Transverse colon (tissue), 4 donors: ENCODE data around the gene TSC22D4. TPM values are rescaled to one million over a fixed set of nuclear protein-coding genes. Genes with fewer than 3 reads are reported as not detected.

ENCODE experiments used
- DNase-seq: peaks from one replicate; pipeline ENCODE4 v3.0.0-alpha.2; 2019
- H3K27ac ChIP-seq, 4 donors: fragments of 200-600 bp; sonication (generic); 2 replicates each; pipeline ENCODE4 v1.5.1; 2016 to 2018; ENCODE audit warnings: inconsistent platforms in 4 of 4
- H3K27me3 ChIP-seq: fragments of 200-600 bp; sonication (generic); 2 replicates; pipeline ENCODE4 v1.5.1; 2017; ENCODE audit warnings: inconsistent platforms
- H3K36me3 ChIP-seq, 4 donors: fragments of 200-600 bp; sonication (generic); 2 replicates each; pipeline ENCODE4 v1.5.1; 2017 to 2019; ENCODE audit warnings: inconsistent platforms in 4 of 4
- H3K4me1 ChIP-seq, 4 donors: fragments of 200-600 bp; sonication (generic); 2 replicates each; pipeline ENCODE4 v1.5.1; 2017 to 2020; ENCODE audit warnings: inconsistent platforms in 4 of 4
- H3K4me3 ChIP-seq, 4 donors: fragments of 200-600 bp; sonication (generic); 1 replicate in 1 of 4; 2 replicates in 3 of 4; pipeline versions ENCODE4 v1.5.1 to v1.6.1; 2017 to 2019; ENCODE audit warnings: inconsistent platforms in 4 of 4
- H3K9me3 ChIP-seq, 2 donors: fragments of 200-600 bp; sonication (generic); 2 replicates each; pipeline ENCODE4 v1.5.1; 2017 to 2019; ENCODE audit warnings: inconsistent platforms in 2 of 2
- EP300 ChIP-seq: sonication (generic); formaldehyde crosslinking; IDR thresholded peaks from one replicate; pipeline ENCODE4 v1.6.1; 2017; ENCODE audit warnings: antibody characterized with exemption, low read depth
- POLR2A ChIP-seq: fragments of 450-650 bp; IDR thresholded peaks from one replicate; pipeline ENCODE4 v1.6.1; 2016; ENCODE audit warnings: antibody characterized with exemption, mild to moderate bottlenecking, moderate library complexity
- POLR2AphosphoS5 ChIP-seq, 3 donors: sonication (generic); formaldehyde crosslinking; IDR thresholded peaks; one replicate each; pipeline ENCODE4 v1.6.1; 2016; ENCODE audit warnings: antibody characterized with exemption in 3 of 3
- WGBS, 2 donors: methylation state at CpG; one replicate each; pipeline ENCODE4 v1.1.5; 2018; ENCODE audit warnings: low coverage in 1 of 2; 5-methylcytosine and 5-hydroxymethylcytosine counted together
- in situ Hi-C, 4 donors: fragments of 200-750 bp; cut with MboI; loops; one replicate each; pipeline versions ENCODE4 v1.15.0 to v1.15.1; 2017; ENCODE audit warnings: low sequenced_read_pairs in 3 of 4, low pct_ligation_motif_present in 1 of 4, low pct_unique_long_range_greater_than_20kb in 1 of 4
- intact Hi-C: fragments of 100-400 bp; cut with DNase I; formaldehyde crosslinking; loops from one replicate; pipeline ENCODE4 v1.15.1; 2023; ENCODE audit warnings: low total_unique reads
- total RNA-seq, 4 donors: library from RNA; depleted of rRNA; stranded (reverse); fragments of >200 nt; gene quantifications; one replicate each; pipeline ENCODE4 v1.1.0, GENCODE V29; 2016
- TF ChIP-seq, protein P1 (sequence below), 5 experiments: fragments of 200-600 bp in 3 of 5; fragments of 450-650 bp in 2 of 5; sonication (generic) in 3 of 5; IDR thresholded peaks; 1 replicate in 2 of 5; 2 replicates in 3 of 5; pipeline ENCODE4 v1.5.1; 2016 to 2017; ENCODE audit warnings: antibody characterized with exemption in 5 of 5, inconsistent platforms in 3 of 5, mild to moderate bottlenecking in 2 of 5, moderate library complexity in 1 of 5

The TSC22D4 gene
- total RNA-seq, 4 donors from 2014 or later: 41.6 to 101 (median 67.6) TPM

- DNase-seq: no peak
- in situ Hi-C loops: no loop called here
- peaks cover 0 to 12% (median 0%) of the 10 kb centered on the region in 4 donors for H3K36me3 ChIP-seq
- no peaks in the 10 kb centered on the region for H3K9me3 ChIP-seq
- H3K4me3 ChIP-seq: no peak overlapping the region
- no peaks in the 10 kb centered on the region for H3K27me3 ChIP-seq
- H3K27ac ChIP-seq: no peak overlapping the region
- TF ChIP-seq POLR2A (no peak), POLR2AphosphoS5 (IDR thresholded peaks at IDR 0.05) (no peak), EP300 (no peak)
- TF ChIP-seq, protein P1, sequence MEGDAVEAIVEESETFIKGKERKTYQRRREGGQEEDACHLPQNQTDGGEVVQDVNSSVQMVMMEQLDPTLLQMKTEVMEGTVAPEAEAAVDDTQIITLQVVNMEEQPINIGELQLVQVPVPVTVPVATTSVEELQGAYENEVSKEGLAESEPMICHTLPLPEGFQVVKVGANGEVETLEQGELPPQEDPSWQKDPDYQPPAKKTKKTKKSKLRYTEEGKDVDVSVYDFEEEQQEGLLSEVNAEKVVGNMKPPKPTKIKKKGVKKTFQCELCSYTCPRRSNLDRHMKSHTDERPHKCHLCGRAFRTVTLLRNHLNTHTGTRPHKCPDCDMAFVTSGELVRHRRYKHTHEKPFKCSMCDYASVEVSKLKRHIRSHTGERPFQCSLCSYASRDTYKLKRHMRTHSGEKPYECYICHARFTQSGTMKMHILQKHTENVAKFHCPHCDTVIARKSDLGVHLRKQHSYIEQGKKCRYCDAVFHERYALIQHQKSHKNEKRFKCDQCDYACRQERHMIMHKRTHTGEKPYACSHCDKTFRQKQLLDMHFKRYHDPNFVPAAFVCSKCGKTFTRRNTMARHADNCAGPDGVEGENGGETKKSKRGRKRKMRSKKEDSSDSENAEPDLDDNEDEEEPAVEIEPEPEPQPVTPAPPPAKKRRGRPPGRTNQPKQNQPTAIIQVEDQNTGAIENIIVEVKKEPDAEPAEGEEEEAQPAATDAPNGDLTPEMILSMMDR (IDR thresholded peaks at IDR 0.05): no peak
- intact Hi-C loops: no loop called here
- 86% methylated on average over 4 of the region's 4 CpGs; no CpG with 5 or more reads in 1 of the 2 donors for WGBS, 2 donors
- H3K4me1 ChIP-seq: peaks cover 24 to 49% (median 34%) of the 10 kb centered on the region in 4 donors
These were observed 47.0 kb downstream of the TSC22D4 start for GRCh38 chr7:100432053-100432452.

GRCh38 chr7:100431286-100431735 lies 47.7 kb downstream of the TSC22D4 start:
- 81 to 94% methylated on average over 10 to 22 of the region's 23 CpGs for WGBS, 2 donors
- peak overlapping the region in 3 of 4 donors; percentile 97 to 100 (median 100) for H3K27ac ChIP-seq
- DNase-seq: no peak
- H3K36me3 ChIP-seq: peaks cover 0 to 12% (median 0%) of the 10 kb centered on the region in 4 donors
- peaks cover 24 to 45% (median 34%) of the 10 kb centered on the region in 4 donors for H3K4me1 ChIP-seq
- H3K4me3 ChIP-seq: peak overlapping the region in 1 of 4 donors; percentile 72
- H3K27me3 ChIP-seq: no peaks in the 10 kb centered on the region
- no peaks in the 10 kb centered on the region for H3K9me3 ChIP-seq
- TF ChIP-seq POLR2AphosphoS5 (IDR thresholded peaks at IDR 0.05) (no peak), POLR2A (no peak), EP300 (no peak)
- TF ChIP-seq, protein P1 (IDR thresholded peaks at IDR 0.05): no peak
- intact Hi-C loops (no loop called here), in situ Hi-C loops (no loop called here)

DNA sequence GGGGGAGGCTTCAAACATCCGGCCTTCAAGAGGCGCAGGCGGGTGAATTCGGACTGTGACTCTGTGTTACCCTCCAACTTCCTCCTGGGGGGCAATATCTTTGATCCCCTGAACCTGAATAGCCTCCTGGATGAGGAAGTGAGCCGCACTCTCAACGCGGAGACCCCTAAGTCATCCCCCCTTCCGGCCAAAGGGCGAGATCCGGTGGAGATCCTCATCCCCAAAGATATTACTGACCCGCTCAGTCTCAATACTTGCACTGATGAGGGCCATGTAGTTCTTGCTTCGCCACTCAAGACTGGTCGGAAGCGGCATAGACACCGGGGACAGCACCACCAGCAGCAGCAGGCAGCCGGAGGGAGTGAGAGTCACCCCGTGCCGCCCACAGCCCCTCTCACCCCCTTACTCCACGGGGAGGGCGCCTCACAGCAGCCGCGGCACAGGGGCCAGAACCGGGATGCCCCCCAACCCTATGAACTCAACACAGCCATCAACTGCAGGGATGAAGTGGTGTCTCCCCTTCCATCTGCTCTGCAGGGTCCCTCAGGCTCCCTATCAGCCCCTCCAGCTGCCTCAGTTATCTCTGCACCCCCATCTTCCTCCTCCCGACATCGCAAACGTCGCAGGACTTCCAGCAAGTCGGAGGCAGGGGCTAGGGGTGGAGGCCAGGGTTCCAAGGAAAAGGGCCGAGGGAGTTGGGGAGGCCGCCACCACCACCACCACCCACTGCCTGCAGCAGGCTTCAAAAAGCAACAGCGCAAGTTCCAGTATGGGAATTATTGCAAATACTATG lies 48.3 kb downstream of the TSC22D4 start:
- WGBS, 2 donors: 22% methylated on average over 30 of the region's 31 CpGs; no CpG with 5 or more reads in 1 of the 2 donors

More for the DNA sequence above, 48.3 kb downstream of the TSC22D4 start:
- H3K9me3 ChIP-seq: no peaks in the 10 kb centered on the region
- DNase-seq: peak; percentile 29
- H3K27me3 ChIP-seq: no peaks in the 10 kb centered on the region
- TF ChIP-seq, protein P1 (IDR thresholded peaks at IDR 0.05): no peak
- TF ChIP-seq POLR2AphosphoS5 (IDR thresholded peaks at IDR 0.05) (no peak), POLR2A (no peak), EP300 (no peak)
- H3K27ac ChIP-seq: peak overlapping the region; percentile 97 to 100 (median 100)
- in situ Hi-C loops (no loop called here), intact Hi-C loops (no loop called here)
- H3K36me3 ChIP-seq: peaks cover 0 to 12% (median 0%) of the 10 kb centered on the region in 4 donors
- H3K4me3 ChIP-seq: peak overlapping the region; percentile 72 to 97 (median 90)
- H3K4me1 ChIP-seq: peaks cover 24 to 45% (median 34%) of the 10 kb centered on the region in 4 donors
